Measurements from ENCODE around the gene ATXN7.

Gene ATXN7

GRCh38 chr3:63911873-63912767, 48.5 kb downstream of the ATXN7 start, which contains the start of gene SCAANT1:
TSS of gene SCAANT1 (minus strand) at chr3:63912383.
- Histone ChIP-seq H3K4me3 (replicated peaks; ENCODE audit: low read depth, low read length) (peak within 1 kb of the TSS; percentile 75), H3K36me3 (ENCODE audit: control insufficient read depth, insufficient read depth, low read length) (no peaks in the 10 kb centered on the region; the same call in none of the 2 replicates), H3K27me3 (replicated peaks; ENCODE audit: control insufficient read depth, insufficient read depth, low read length) (no peaks in the 10 kb centered on the region)
- TF ChIP-seq CTCF (IDR thresholded peaks at IDR 0.05; ENCODE audit: insufficient read depth, low read length, poor library complexity, severe bottlenecking), result no peak
- peak; percentile 87 for DNase-seq (ENCODE audit: extremely low read depth, insufficient read length)

GRCh38 chr3:63912768-63913588, 49.3 kb downstream of the ATXN7 start:
- H3K4me3 ChIP-seq (replicated peaks; ENCODE audit: low read depth, low read length), result peak overlapping the region; percentile 75
- DNase-seq (ENCODE audit: extremely low read depth, insufficient read length), result no peak
- no peaks in the 10 kb centered on the region for H3K27me3 ChIP-seq (replicated peaks; ENCODE audit: control insufficient read depth, insufficient read depth, low read length)
- H3K36me3 ChIP-seq (ENCODE audit: control insufficient read depth, insufficient read depth, low read length), result no peaks in the 10 kb centered on the region; the same call in none of the 2 replicates
- no peak for TF ChIP-seq CTCF (IDR thresholded peaks at IDR 0.05; ENCODE audit: insufficient read depth, low read length, poor library complexity, severe bottlenecking)

- DNase-seq (ENCODE audit: extremely low read depth, insufficient read length), result no peak
- no peak for TF ChIP-seq CTCF (IDR thresholded peaks at IDR 0.05; ENCODE audit: insufficient read depth, low read length, poor library complexity, severe bottlenecking)
Observed at GRCh38 chr3:63914312-63914711, 50.6 kb downstream of the ATXN7 start.

GRCh38 chr3:63918321-63918720, 54.7 kb downstream of the ATXN7 start:
- Histone ChIP-seq H3K36me3 (ENCODE audit: control insufficient read depth, insufficient read depth, low read length) (no peaks in the 10 kb centered on the region; the same call in none of the 2 replicates), H3K4me3 (replicated peaks; ENCODE audit: low read depth, low read length) (no peak overlapping the region), H3K27me3 (replicated peaks; ENCODE audit: control insufficient read depth, insufficient read depth, low read length) (no peaks in the 10 kb centered on the region)
- TF ChIP-seq CTCF (IDR thresholded peaks at IDR 0.05; ENCODE audit: insufficient read depth, low read length, poor library complexity, severe bottlenecking), result no peak
- DNase-seq (ENCODE audit: extremely low read depth, insufficient read length), result no peak

More at GRCh38 chr3:63914312-63914711, 50.6 kb downstream of the ATXN7 start:
- H3K27me3 ChIP-seq (replicated peaks; ENCODE audit: control insufficient read depth, insufficient read depth, low read length), result no peaks in the 10 kb centered on the region
- no peak overlapping the region for H3K4me3 ChIP-seq (replicated peaks; ENCODE audit: low read depth, low read length)
- no peaks in the 10 kb centered on the region; the same call in none of the 2 replicates for H3K36me3 ChIP-seq (ENCODE audit: control insufficient read depth, insufficient read depth, low read length)

GRCh38 chr3:63920001-63920400, 56.3 kb downstream of the ATXN7 start:
- peaks cover 2% of the 10 kb centered on the region for H3K36me3 ChIP-seq (ENCODE audit: control insufficient read depth, insufficient read depth, low read length)
- no peak for TF ChIP-seq CTCF (IDR thresholded peaks at IDR 0.05; ENCODE audit: insufficient read depth, low read length, poor library complexity, severe bottlenecking)

More at GRCh38 chr3:63920001-63920400, 56.3 kb downstream of the ATXN7 start:
- DNase-seq (ENCODE audit: extremely low read depth, insufficient read length), result no peak
- Histone ChIP-seq H3K27me3 (replicated peaks; ENCODE audit: control insufficient read depth, insufficient read depth, low read length) (no peaks in the 10 kb centered on the region), H3K4me3 (replicated peaks; ENCODE audit: low read depth, low read length) (no peak overlapping the region)

All from GM06990 (cell line).